PFSK-1 (cell line): ENCODE data around the gene SLAMF9.

ENCODE experiments used
- POLR2AphosphoS5 ChIP-seq: IDR thresholded peaks from 2 replicates; pipeline ENCODE4 v1.6.1; 2012; ENCODE audit warnings: low read depth, mild to moderate bottlenecking, control low read depth, low read length, moderate library complexity
- REST ChIP-seq, 2 experiments: IDR thresholded peaks; 2 replicates each; pipeline versions ENCODE4 v1.6.1 to v1.8.0; 2011 to 2012; ENCODE audit warnings: low read depth in 2 of 2, low read length in 2 of 2, control low read depth in 1 of 2, inconsistent platforms in 1 of 2, mild to moderate bottlenecking in 1 of 2, moderate library complexity in 1 of 2; ENCODE audit not compliant: insufficient read depth in 1 of 2
- SIN3A ChIP-seq: IDR thresholded peaks from 2 replicates; pipeline ENCODE4 v1.6.1; 2012; ENCODE audit warnings: mild to moderate bottlenecking, low read length, moderate library complexity, borderline replicate concordance; ENCODE audit not compliant: insufficient read depth

- no peak for TF ChIP-seq SIN3A
- no peak for TF ChIP-seq REST (IDR thresholded peaks at IDR 0.05; ENCODE audit: insufficient read depth in 1 of 2, low read depth in 2 of 2, low read length in 2 of 2)
- TF ChIP-seq POLR2AphosphoS5: no peak
Observed at GRCh38 chr1:159908031-159908940, 45.8 kb downstream of the SLAMF9 start.
